ENCODE data around the gene PSMF1.

DNA sequence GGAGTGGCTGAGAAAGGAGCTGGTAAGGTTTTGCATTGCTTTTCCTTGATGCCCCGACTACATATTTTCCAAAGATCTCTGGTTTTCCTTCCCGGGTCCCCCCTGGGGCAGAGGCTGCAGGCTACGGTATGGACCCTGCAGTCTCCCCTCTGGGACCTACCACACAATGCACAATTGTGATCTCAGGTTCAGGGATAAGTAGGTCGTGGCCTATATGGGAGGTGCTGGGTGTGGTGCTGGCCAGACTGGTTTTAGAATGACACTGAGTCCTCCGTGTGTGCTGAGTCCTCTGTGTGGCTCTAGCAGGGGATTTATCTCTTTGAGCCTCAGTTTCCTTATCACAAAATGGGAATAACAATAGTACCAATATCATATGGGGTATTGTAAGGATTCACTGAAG, 85.2 kb downstream of the PSMF1 start:
- no peak for TF ChIP-seq CTCF (IDR thresholded peaks at IDR 0.05; ENCODE audit: low read depth, low read length, poor library complexity, severe bottlenecking)
- TF ChIP-seq EZH2phosphoT487 (IDR thresholded peaks at IDR 0.05; ENCODE audit: borderline replicate concordance, low read length), result no peak

All from DOHH2 (cell line).